ENCODE results near the gene TRIM32. TPM values are rescaled to one million over a fixed set of nuclear protein-coding genes. Genes with fewer than 3 reads are reported as not detected.

The TRIM32 gene
- total RNA-seq, 4 donors from 2014 or later: 15.8 to 20.3 (median 20.0) TPM

- DNase-seq: no peak
- no peak for TF ChIP-seq POLR2A (IDR thresholded peaks at IDR 0.05)
- TF ChIP-seq CTCF (IDR thresholded peaks at IDR 0.05): no peak
- Histone ChIP-seq H3K27me3 (no peaks in the 10 kb centered on the region), H3K27ac (peak overlapping the region in 1 of 3 donors; percentile 58), H3K9me3 (no peaks in the 10 kb centered on the region), H3K4me3 (replicated peaks in 1 of 3) (no peak overlapping the region), H3K36me3 (no peaks in the 10 kb centered on the region), H3K4me1 (no peaks in the 10 kb centered on the region)
- 74 to 85% methylated on average over 6 of the region's 6 CpGs for WGBS, 2 donors
- intact Hi-C loops (cut with DNase I): no loop called here
Measured at GRCh38 chr9:116662646-116663310, 24.3 kb upstream of the TRIM32 start.

- Histone ChIP-seq H3K27me3 (no peaks in the 10 kb centered on the region), H3K36me3 (no peaks in the 10 kb centered on the region), H3K4me3 (replicated peaks in 1 of 3) (no peak overlapping the region), H3K27ac (no peak overlapping the region), H3K9me3 (no peaks in the 10 kb centered on the region), H3K4me1 (no peaks in the 10 kb centered on the region)
- intact Hi-C loops (cut with DNase I): no loop called here
- no peak for DNase-seq
- TF ChIP-seq CTCF (IDR thresholded peaks at IDR 0.05) (no peak), POLR2A (IDR thresholded peaks at IDR 0.05) (no peak)
- 94 to 97% methylated on average over 1 of the region's 1 CpG for WGBS, 2 donors
Measured at GRCh38 chr9:116663581-116663980, 23.5 kb upstream of the TRIM32 start.

GRCh38 chr9:116668970-116669695 lies 18.0 kb upstream of the TRIM32 start:
- no peak overlapping the region for H3K27ac ChIP-seq
- H3K4me1 ChIP-seq: no peaks in the 10 kb centered on the region
- H3K27me3 ChIP-seq: no peaks in the 10 kb centered on the region
- no peak overlapping the region for H3K4me3 ChIP-seq (replicated peaks in 1 of 3)
- intact Hi-C loops (cut with DNase I): no loop called here
- no peak for TF ChIP-seq CTCF (IDR thresholded peaks at IDR 0.05)
- H3K36me3 ChIP-seq: no peaks in the 10 kb centered on the region
- no peaks in the 10 kb centered on the region for H3K9me3 ChIP-seq
- no peak for DNase-seq
- WGBS, 2 donors: 94 to 97% methylated on average over 4 of the region's 4 CpGs

- no peak for DNase-seq
- H3K4me1 ChIP-seq: no peaks in the 10 kb centered on the region
- 72 to 86% methylated on average over 2 of the region's 2 CpGs for WGBS, 2 donors
- H3K4me3 ChIP-seq (replicated peaks in 1 of 3): no peak overlapping the region
- no peak overlapping the region for H3K27ac ChIP-seq
- no peaks in the 10 kb centered on the region for H3K27me3 ChIP-seq
- no peak for TF ChIP-seq CTCF (IDR thresholded peaks at IDR 0.05)
- TF ChIP-seq POLR2A (IDR thresholded peaks at IDR 0.05): no peak
- H3K9me3 ChIP-seq: no peaks in the 10 kb centered on the region
- intact Hi-C loops (cut with DNase I): no loop called here
- no peaks in the 10 kb centered on the region for H3K36me3 ChIP-seq
Measured at GRCh38 chr9:116671605-116672004, 15.5 kb upstream of the TRIM32 start.

- Histone ChIP-seq H3K36me3 (no peaks in the 10 kb centered on the region), H3K4me3 (replicated peaks in 1 of 3) (no peak overlapping the region), H3K27me3 (no peaks in the 10 kb centered on the region), H3K9me3 (no peaks in the 10 kb centered on the region), H3K4me1 (no peaks in the 10 kb centered on the region), H3K27ac (no peak overlapping the region)
- intact Hi-C loops (cut with DNase I): no loop called here
- no peak for DNase-seq
- TF ChIP-seq POLR2A (IDR thresholded peaks at IDR 0.05) (no peak), CTCF (IDR thresholded peaks at IDR 0.05) (no peak)
- 49 to 95% methylated on average over 1 of the region's 1 CpG for WGBS, 2 donors
Measured at GRCh38 chr9:116673375-116673774, 13.7 kb upstream of the TRIM32 start.

Data from thyroid gland (tissue), 4 donors.